DND-41 (cell line): ENCODE results near the gene PLPP1.

Experiments
- ATAC-seq: fragments of 200-7000 bp; cut with Tn5 transposase; 3 replicates; pipeline ENCODE4 v1.9.1; 2021; ENCODE audit warnings: low read depth; ENCODE audit not compliant: insufficient read depth
- DNase-seq: peaks from one replicate; pipeline ENCODE4 v3.0.0-alpha.2; 2020
- H2AFZ ChIP-seq: 2 replicates; pipeline ENCODE4 v1.6.0; 2012; ENCODE audit warnings: low read depth, low read length
- H3K27ac ChIP-seq: 2 replicates; pipeline ENCODE4 v1.5.1; 2012; ENCODE audit warnings: low read length, inconsistent platforms
- H3K27me3 ChIP-seq: fragments of 200-600 bp; sonication (generic); 2 replicates; pipeline ENCODE4 v1.6.0; 2012; ENCODE audit warnings: low read length, mild to moderate bottlenecking, inconsistent platforms; ENCODE audit not compliant: insufficient read depth, poor library complexity
- H3K36me3 ChIP-seq: 2 replicates; pipeline ENCODE4 v1.5.1; 2012; ENCODE audit warnings: low read length, inconsistent platforms; ENCODE audit not compliant: insufficient read depth
- H3K4me1 ChIP-seq: 2 replicates; pipeline ENCODE4 v1.5.1; 2012; ENCODE audit warnings: mild to moderate bottlenecking, low read length; ENCODE audit not compliant: insufficient read depth
- H3K4me2 ChIP-seq: 2 replicates; pipeline ENCODE4 v1.6.0; 2012; ENCODE audit warnings: mild to moderate bottlenecking, moderate library complexity, low read length, inconsistent platforms; ENCODE audit not compliant: insufficient read depth
- H3K4me3 ChIP-seq, 2 experiments: fragments of 200-600 bp in 1 of 2; shearing (Covaris generic) in 1 of 2; 2 replicates each; pipeline ENCODE4 v1.5.1; 2012 to 2016; ENCODE audit warnings: inconsistent platforms in 2 of 2, low read length in 2 of 2, mild to moderate bottlenecking in 2 of 2, low read depth in 1 of 2, moderate library complexity in 1 of 2
- H3K79me2 ChIP-seq: 2 replicates; pipeline ENCODE4 v1.6.0; 2012; ENCODE audit warnings: low read length, inconsistent platforms; ENCODE audit not compliant: insufficient read depth
- H3K9ac ChIP-seq: 2 replicates; pipeline ENCODE4 v1.6.0; 2012; ENCODE audit warnings: low read depth, mild to moderate bottlenecking, inconsistent platforms, low read length, moderate library complexity
- H3K9me3 ChIP-seq: 2 replicates; pipeline ENCODE4 v1.5.1; 2012; ENCODE audit warnings: low read length, moderate library complexity, mild to moderate bottlenecking, inconsistent platforms; ENCODE audit not compliant: insufficient read depth, severe bottlenecking
- H4K20me1 ChIP-seq: 2 replicates; pipeline ENCODE4 v1.6.0; 2012; ENCODE audit warnings: low read length; ENCODE audit not compliant: insufficient read depth
- EZH2 ChIP-seq: IDR thresholded peaks from 3 replicates; pipeline ENCODE4 v1.6.1; 2012; ENCODE audit warnings: borderline replicate concordance, low read depth, mild to moderate bottlenecking, moderate library complexity, low read length, inconsistent platforms; ENCODE audit not compliant: severe bottlenecking
- TF ChIP-seq, protein P1 (sequence below): IDR thresholded peaks from 2 replicates; pipeline ENCODE4 v1.5.1; 2012; ENCODE audit warnings: borderline replicate concordance, low read length, moderate library complexity, mild to moderate bottlenecking; ENCODE audit not compliant: poor library complexity, severe bottlenecking; ENCODE audit errors: extremely low read depth

Gene PLPP1

DNA sequence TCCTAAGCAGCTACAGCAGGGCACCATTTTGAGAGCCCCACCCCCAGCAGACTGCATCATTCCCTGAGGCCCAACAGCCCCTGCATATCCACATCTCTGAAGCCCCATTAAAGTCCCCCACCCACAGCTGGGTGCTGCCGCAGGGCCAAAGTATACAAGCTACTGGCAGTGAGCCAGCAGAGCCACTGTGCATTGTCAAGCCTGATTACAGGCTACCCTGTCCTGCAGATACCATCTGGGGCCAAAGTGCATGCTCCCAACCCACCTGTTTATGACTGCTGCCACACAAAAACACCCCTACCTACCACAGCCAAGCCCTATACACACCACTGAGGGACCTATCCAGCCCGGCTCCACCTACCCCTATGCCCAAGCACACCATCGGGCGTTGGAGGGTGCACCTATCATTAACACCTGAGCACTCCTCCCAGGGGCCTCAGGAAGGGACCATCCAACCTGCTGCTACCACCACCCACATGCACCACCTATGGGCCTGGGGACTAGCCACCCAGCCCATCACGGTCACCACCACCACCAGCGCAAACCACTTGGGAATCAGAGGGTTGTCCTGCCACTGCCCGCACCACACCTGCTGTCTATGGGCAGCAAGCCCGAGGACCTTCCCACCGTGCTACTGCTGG is 105.0 kb downstream of the PLPP1 start:
- DNase-seq: no peak
- Histone ChIP-seq H2AFZ (no peak overlapping the region), H3K4me1 (no peaks in the 10 kb centered on the region), H3K27me3 (no peaks in the 10 kb centered on the region), H4K20me1 (no peaks in the 10 kb centered on the region), H3K9ac (no peak overlapping the region), H3K36me3 (peaks cover 49% of the 10 kb centered on the region), H3K9me3 (no peaks in the 10 kb centered on the region), H3K4me3 (no peak overlapping the region), H3K27ac (no peak overlapping the region), H3K4me2 (no peak overlapping the region), H3K79me2 (peaks cover 7% of the 10 kb centered on the region; the same call in 1 of the 2 replicates)
- TF ChIP-seq, protein P1, sequence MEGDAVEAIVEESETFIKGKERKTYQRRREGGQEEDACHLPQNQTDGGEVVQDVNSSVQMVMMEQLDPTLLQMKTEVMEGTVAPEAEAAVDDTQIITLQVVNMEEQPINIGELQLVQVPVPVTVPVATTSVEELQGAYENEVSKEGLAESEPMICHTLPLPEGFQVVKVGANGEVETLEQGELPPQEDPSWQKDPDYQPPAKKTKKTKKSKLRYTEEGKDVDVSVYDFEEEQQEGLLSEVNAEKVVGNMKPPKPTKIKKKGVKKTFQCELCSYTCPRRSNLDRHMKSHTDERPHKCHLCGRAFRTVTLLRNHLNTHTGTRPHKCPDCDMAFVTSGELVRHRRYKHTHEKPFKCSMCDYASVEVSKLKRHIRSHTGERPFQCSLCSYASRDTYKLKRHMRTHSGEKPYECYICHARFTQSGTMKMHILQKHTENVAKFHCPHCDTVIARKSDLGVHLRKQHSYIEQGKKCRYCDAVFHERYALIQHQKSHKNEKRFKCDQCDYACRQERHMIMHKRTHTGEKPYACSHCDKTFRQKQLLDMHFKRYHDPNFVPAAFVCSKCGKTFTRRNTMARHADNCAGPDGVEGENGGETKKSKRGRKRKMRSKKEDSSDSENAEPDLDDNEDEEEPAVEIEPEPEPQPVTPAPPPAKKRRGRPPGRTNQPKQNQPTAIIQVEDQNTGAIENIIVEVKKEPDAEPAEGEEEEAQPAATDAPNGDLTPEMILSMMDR: no peak
- TF ChIP-seq EZH2: no peak
- ATAC-seq: peak; percentile 33; the same call in 1 of the 3 replicates

DNA sequence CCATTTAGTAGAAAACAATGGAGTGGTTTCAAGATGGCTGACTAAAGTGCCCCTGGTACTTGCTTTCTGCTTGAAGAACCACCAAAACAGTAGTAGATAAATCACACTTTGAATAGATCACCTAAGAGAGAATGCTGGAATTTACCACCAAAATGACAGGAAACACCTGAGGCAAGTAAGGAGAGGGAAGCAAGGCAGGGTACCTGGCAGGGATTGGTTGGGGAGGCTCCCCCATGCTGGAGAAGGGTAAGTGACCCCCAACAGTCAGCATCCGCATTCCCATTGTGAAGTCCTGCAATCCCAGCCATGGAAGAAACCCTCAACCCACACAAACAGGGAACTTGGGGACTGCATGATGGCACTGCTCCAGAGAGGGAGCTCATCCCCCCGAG is 105.5 kb downstream of the PLPP1 start:
- no peak for DNase-seq
- H3K79me2 ChIP-seq: peaks cover 7% of the 10 kb centered on the region; the same call in 1 of the 2 replicates
- H3K36me3 ChIP-seq: peaks cover 55% of the 10 kb centered on the region
- H3K9me3 ChIP-seq: no peaks in the 10 kb centered on the region
- no peak for ATAC-seq
- H3K4me3 ChIP-seq: no peak overlapping the region
- H4K20me1 ChIP-seq: no peaks in the 10 kb centered on the region
- no peak overlapping the region for H3K4me2 ChIP-seq
- TF ChIP-seq, protein P1: no peak
- no peak for TF ChIP-seq EZH2
- H3K9ac ChIP-seq: no peak overlapping the region
- H3K27me3 ChIP-seq: no peaks in the 10 kb centered on the region
- no peak overlapping the region for H3K27ac ChIP-seq
- H3K4me1 ChIP-seq: no peaks in the 10 kb centered on the region
- no peak overlapping the region for H2AFZ ChIP-seq

DNA sequence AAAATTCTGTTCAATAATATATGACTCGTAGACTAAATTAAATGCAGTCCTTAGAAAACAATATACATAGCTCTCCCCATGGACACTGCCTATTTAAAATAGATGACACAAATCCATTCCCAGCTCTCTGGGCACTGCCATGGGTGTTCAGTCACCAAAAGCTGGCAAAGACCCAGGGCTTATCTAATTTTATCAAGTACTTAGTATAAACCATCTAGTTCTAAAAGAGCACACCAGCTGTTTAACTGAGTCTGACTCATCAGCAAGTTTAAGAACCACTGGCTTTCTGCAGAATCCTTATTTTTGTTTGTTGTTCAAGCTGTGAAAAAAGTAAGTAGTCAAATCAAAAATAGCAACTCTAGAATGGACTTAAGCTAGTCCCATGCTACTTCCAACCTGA is 107.6 kb downstream of the PLPP1 start:
- Histone ChIP-seq H3K9me3 (no peaks in the 10 kb centered on the region), H3K9ac (no peak overlapping the region), H3K4me2 (no peak overlapping the region), H2AFZ (no peak overlapping the region), H3K4me3 (no peak overlapping the region), H3K27ac (no peak overlapping the region), H3K27me3 (no peaks in the 10 kb centered on the region), H3K79me2 (peaks cover 7% of the 10 kb centered on the region; the same call in 1 of the 2 replicates), H3K4me1 (no peaks in the 10 kb centered on the region), H4K20me1 (no peaks in the 10 kb centered on the region), H3K36me3 (peaks cover 70% of the 10 kb centered on the region)
- ATAC-seq: no peak
- TF ChIP-seq EZH2: no peak
- TF ChIP-seq, protein P1: no peak
- DNase-seq: no peak
